Thyroid gland (tissue), 4 donors: ENCODE measurements around the gene NMUR1.

ENCODE experiments used
- CTCF ChIP-seq, 6 experiments: fragments of 200-600 bp in 3 of 6; fragments of 450-650 bp in 3 of 6; sonication (generic) in 3 of 6; IDR thresholded peaks; one replicate each; pipeline ENCODE4 v1.5.1; 2016 to 2019; ENCODE audit warnings: antibody characterized with exemption in 6 of 6, mild to moderate bottlenecking in 2 of 6, inconsistent platforms in 1 of 6, moderate library complexity in 1 of 6
- POLR2A ChIP-seq, 2 donors: fragments of 450-650 bp; IDR thresholded peaks; one replicate each; pipeline ENCODE4 v1.6.1; 2017; ENCODE audit warnings: antibody characterized with exemption in 2 of 2, mild to moderate bottlenecking in 2 of 2, moderate library complexity in 1 of 2

GRCh38 chr2:231475965-231476364 is 54.3 kb downstream of the NMUR1 start:
- TF ChIP-seq POLR2A (IDR thresholded peaks at IDR 0.05) (no peak), CTCF (IDR thresholded peaks at IDR 0.05) (no peak)
